Epithelial cell of proximal tubule (primary cell): ENCODE measurements around the gene FAM228A. TPM values are rescaled to one million over a fixed set of nuclear protein-coding genes. Genes with fewer than 3 reads are reported as not detected.

Experiments used
- DNase-seq: peaks from one replicate; pipeline ENCODE4 v3.0.0-alpha.2; 2011; ENCODE audit warnings: low read depth
- H3K4me3 ChIP-seq: 2 replicates; pipeline ENCODE4 v1.5.1; 2011; ENCODE audit warnings: low read depth, mild to moderate bottlenecking, low read length
- CTCF ChIP-seq: conservative IDR thresholded peaks from 2 replicates; pipeline ENCODE4 v1.5.1; 2012; ENCODE audit warnings: low read depth, mild to moderate bottlenecking, low read length
- total RNA-seq: library from RNA; depleted of rRNA; stranded (reverse); fragments of >200 nt; gene quantifications from 2 replicates; pipeline ENCODE4 v1.2.3, GENCODE V29; 2015

The FAM228A gene
- total RNA-seq, 1 donor from 2014 or later, result not detected

GRCh38 chr2:24203029-24203786 is 28.4 kb downstream of the FAM228A start:
- no peak overlapping the region for H3K4me3 ChIP-seq
- no peak for DNase-seq
- no peak for TF ChIP-seq CTCF

GRCh38 chr2:24203787-24204150 is 28.9 kb downstream of the FAM228A start:
- H3K4me3 ChIP-seq, result no peak overlapping the region
- DNase-seq, result no peak
- no peak for TF ChIP-seq CTCF

GRCh38 chr2:24204505-24204904 is 29.7 kb downstream of the FAM228A start:
- no peak overlapping the region for H3K4me3 ChIP-seq
- no peak for DNase-seq
- no peak for TF ChIP-seq CTCF

GRCh38 chr2:24205131-24205530 is 30.3 kb downstream of the FAM228A start:
- no peak for TF ChIP-seq CTCF
- DNase-seq, result no peak
- no peak overlapping the region for H3K4me3 ChIP-seq

- H3K4me3 ChIP-seq, result no peak overlapping the region
- no peak for DNase-seq
- TF ChIP-seq CTCF, result no peak
Observed at GRCh38 chr2:24206242-24206641, 31.4 kb downstream of the FAM228A start.

- no peak for TF ChIP-seq CTCF
- no peak overlapping the region for H3K4me3 ChIP-seq
- DNase-seq, result no peak
Observed at GRCh38 chr2:24206714-24207113, 31.9 kb downstream of the FAM228A start.

GRCh38 chr2:24207359-24207758 is 32.5 kb downstream of the FAM228A start:
- DNase-seq, result no peak
- H3K4me3 ChIP-seq, result no peak overlapping the region
- TF ChIP-seq CTCF, result no peak
